H9 (cell line): ENCODE data around the gene CAB39L. TPM values are rescaled to one million over a fixed set of nuclear protein-coding genes. Genes with fewer than 3 reads are reported as not detected.

Source experiments
- DNase-seq: peaks from one replicate; pipeline ENCODE4 v3.0.0-alpha.2; 2017
- H2AFZ ChIP-seq: one replicate; pipeline ENCODE4 v1.6.1; 2013; ENCODE audit warnings: mild to moderate bottlenecking, low read length, control low read depth, moderate library complexity
- H2AK5ac ChIP-seq: 2 replicates; pipeline ENCODE4 v1.6.1; 2013; ENCODE audit warnings: low read length, control low read depth, mixed read lengths; ENCODE audit not compliant: insufficient read length
- H2BK120ac ChIP-seq: one replicate; pipeline ENCODE4 v1.6.1; 2013; ENCODE audit warnings: low read depth, mild to moderate bottlenecking, low read length, control low read depth, inconsistent platforms; ENCODE audit not compliant: poor library complexity, severe bottlenecking
- H2BK12ac ChIP-seq: 2 replicates; pipeline ENCODE4 v1.6.1; 2013; ENCODE audit warnings: low read length, control low read depth, mixed read lengths, low read depth; ENCODE audit not compliant: insufficient read length
- H2BK15ac ChIP-seq: 2 replicates; pipeline ENCODE4 v1.6.1; 2013; ENCODE audit warnings: low read depth, low read length, control low read depth
- H2BK20ac ChIP-seq: one replicate; pipeline ENCODE4 v1.6.1; 2013; ENCODE audit warnings: low read depth, mild to moderate bottlenecking, low read length, control low read depth, inconsistent platforms; ENCODE audit not compliant: poor library complexity, severe bottlenecking
- H2BK5ac ChIP-seq: 2 replicates; pipeline ENCODE4 v1.6.1; 2013; ENCODE audit warnings: low read length, control low read depth, mixed read lengths; ENCODE audit not compliant: insufficient read length
- H3K14ac ChIP-seq: 2 replicates; pipeline ENCODE4 v1.6.1; 2013; ENCODE audit warnings: low read length, control low read depth; ENCODE audit not compliant: insufficient read depth
- H3K18ac ChIP-seq: 2 replicates; pipeline ENCODE4 v1.6.1; 2013; ENCODE audit warnings: low read depth, mild to moderate bottlenecking, mixed read lengths, low read length, control low read depth; ENCODE audit not compliant: insufficient read length
- H3K23ac ChIP-seq: 2 replicates; pipeline ENCODE4 v1.6.1; 2013; ENCODE audit warnings: low read length, control low read depth, mixed read lengths, low read depth; ENCODE audit not compliant: insufficient read length
- H3K23me2 ChIP-seq: 2 replicates; pipeline ENCODE4 v1.6.1; 2013; ENCODE audit warnings: low read depth, mild to moderate bottlenecking, mixed read lengths, low read length, control low read depth; ENCODE audit not compliant: insufficient read length, poor library complexity, severe bottlenecking
- H3K27ac ChIP-seq: 2 replicates; pipeline ENCODE4 v1.5.1; 2013; ENCODE audit warnings: low read length, control low read depth, mixed read lengths, low read depth; ENCODE audit not compliant: insufficient read length
- H3K27me3 ChIP-seq: 2 replicates; pipeline ENCODE4 v1.6.1; 2013; ENCODE audit warnings: low read length, control low read depth, inconsistent platforms; ENCODE audit not compliant: insufficient read depth
- H3K4ac ChIP-seq: 2 replicates; pipeline ENCODE4 v1.6.1; 2013; ENCODE audit warnings: low read depth, mild to moderate bottlenecking, control low read depth, inconsistent platforms, low read length, moderate library complexity
- H3K4me1 ChIP-seq: 2 replicates; pipeline ENCODE4 v1.6.1; 2013; ENCODE audit warnings: low read length, control low read depth, inconsistent platforms; ENCODE audit not compliant: insufficient read depth
- H3K4me2 ChIP-seq: 2 replicates; pipeline ENCODE4 v1.6.1; 2013; ENCODE audit warnings: low read length, control low read depth, mixed read lengths; ENCODE audit not compliant: insufficient read length, insufficient read depth
- H3K56ac ChIP-seq: 2 replicates; pipeline ENCODE4 v1.6.1; 2013; ENCODE audit warnings: low read depth, mild to moderate bottlenecking, mixed read lengths, low read length, control low read depth; ENCODE audit not compliant: insufficient read length
- H3K79me1 ChIP-seq: 2 replicates; pipeline ENCODE4 v1.6.1; 2013; ENCODE audit warnings: low read depth, mild to moderate bottlenecking, moderate library complexity, low read length, control low read depth, inconsistent platforms; ENCODE audit not compliant: insufficient read depth, poor library complexity, severe bottlenecking
- H3K79me2 ChIP-seq: 2 replicates; pipeline ENCODE4 v1.6.1; 2013; ENCODE audit warnings: low read length, control low read depth, inconsistent platforms; ENCODE audit not compliant: insufficient read depth
- H3K9ac ChIP-seq: 2 replicates; pipeline ENCODE4 v1.6.1; 2013; ENCODE audit warnings: low read length, control low read depth, mixed read lengths; ENCODE audit not compliant: insufficient read length; ENCODE audit errors: extremely low read depth
- H3K9me3 ChIP-seq: one replicate; pipeline ENCODE4 v1.6.1; 2013; ENCODE audit warnings: low read depth, low read length, inconsistent platforms; ENCODE audit not compliant: control insufficient read depth
- H3T11ph ChIP-seq: one replicate; pipeline ENCODE4 v1.6.1; 2013; ENCODE audit warnings: mild to moderate bottlenecking, low read length, control low read depth, inconsistent platforms
- H4K20me1 ChIP-seq: one replicate; pipeline ENCODE4 v1.6.1; 2013; ENCODE audit not compliant: control insufficient read depth, insufficient read length, insufficient read depth
- H4K5ac ChIP-seq: 2 replicates; pipeline ENCODE4 v1.6.1; 2013; ENCODE audit warnings: low read depth, mild to moderate bottlenecking, mixed read lengths, low read length, control low read depth; ENCODE audit not compliant: insufficient read length
- H4K8ac ChIP-seq: replicated peaks from 2 replicates; pipeline ENCODE4 v1.6.1; 2013; ENCODE audit warnings: low read length, control low read depth, mixed read lengths, low read depth; ENCODE audit not compliant: insufficient read length
- H4K91ac ChIP-seq: 2 replicates; pipeline ENCODE4 v1.6.1; 2013; ENCODE audit warnings: low read depth, mild to moderate bottlenecking, moderate library complexity, mixed read lengths, low read length, control low read depth; ENCODE audit not compliant: insufficient read length
- H3K27ac Mint-ChIP-seq, 3 experiments: 2 replicates in 2 of 3; 3 replicates in 1 of 3; pipeline ENCODE4 v1.8.0; 2020 to 2021; ENCODE audit warnings: mixed read lengths in 3 of 3, mild to moderate bottlenecking in 1 of 3, moderate library complexity in 1 of 3
- H3K27me3 Mint-ChIP-seq: 2 replicates; pipeline ENCODE4 v1.8.0; 2021; ENCODE audit warnings: low read depth, mild to moderate bottlenecking, moderate library complexity, mixed read lengths
- H3K36me3 Mint-ChIP-seq, 3 experiments: 2 replicates in 2 of 3; 3 replicates in 1 of 3; pipeline ENCODE4 v1.8.0; 2020 to 2021; ENCODE audit warnings: low read depth in 3 of 3, mixed read lengths in 3 of 3; ENCODE audit not compliant: insufficient read depth in 1 of 3
- H3K4me1 Mint-ChIP-seq, 2 experiments: 2 replicates each; pipeline ENCODE4 v1.8.0; 2020; ENCODE audit warnings: mixed read lengths in 2 of 2
- H3K4me3 Mint-ChIP-seq, 2 experiments: 2 replicates in 1 of 2; 3 replicates in 1 of 2; pipeline ENCODE4 v1.8.0; 2020 to 2021; ENCODE audit warnings: mild to moderate bottlenecking in 2 of 2, mixed read lengths in 2 of 2, moderate library complexity in 1 of 2
- H3K9me3 Mint-ChIP-seq, 2 experiments: 2 replicates in 1 of 2; 3 replicates in 1 of 2; pipeline ENCODE4 v1.8.0; 2020; ENCODE audit warnings: mild to moderate bottlenecking in 2 of 2, mixed read lengths in 2 of 2, moderate library complexity in 1 of 2
- WGBS: extraction: QIAGEN DNeasy Blood & Tissue Kit; methylation state at CpG from one replicate; pipeline ENCODE4 v1.1.7; 2013; ENCODE audit warnings: missing lambda C conversion rate, low lambda C conversion rate, mixed read lengths; ENCODE audit not compliant: insufficient read length; ENCODE audit errors: extremely low coverage; 5-methylcytosine and 5-hydroxymethylcytosine counted together
- total RNA-seq: library from RNA; stranded (reverse); gene quantifications from 2 replicates; pipeline ENCODE4 v1.2.1, GENCODE V29; 2021
- TF ChIP-seq, protein P1 (sequence below): fragments of 200-600 bp; sonication (generic); conservative IDR thresholded peaks from 3 replicates; pipeline ENCODE4 v1.8.0; 2021; ENCODE audit warnings: antibody characterized with exemption, mild to moderate bottlenecking

The CAB39L gene
- total RNA-seq, 1 experiment from 2014 or later: 6.0 TPM

DNA sequence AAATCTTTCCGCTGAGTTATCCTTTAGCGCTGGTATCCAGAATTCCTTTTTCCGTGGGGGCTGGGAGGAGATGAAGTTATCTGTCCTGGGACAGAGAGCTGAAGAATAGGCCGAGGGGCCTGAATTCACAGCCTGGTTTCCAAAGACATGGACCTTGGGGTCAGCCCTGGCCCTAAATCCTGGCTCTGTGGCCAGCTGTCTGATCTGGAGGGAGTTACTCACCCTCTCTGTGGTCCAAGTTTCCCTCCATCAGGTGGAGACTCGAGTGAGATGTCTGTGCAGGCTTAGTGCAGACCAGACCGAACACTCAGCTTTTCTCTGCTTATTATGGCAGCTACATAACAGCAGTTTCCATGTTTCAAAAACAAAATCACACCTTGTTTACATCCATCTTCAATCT lies 136.5 kb downstream of the CAB39L start:
- Histone ChIP-seq H3T11ph (no peak overlapping the region), H3K18ac (no peak overlapping the region), H3K23ac (no peak overlapping the region), H3K27me3 (no peaks in the 10 kb centered on the region), H4K20me1 (no peaks in the 10 kb centered on the region), H4K5ac (no peak overlapping the region), H3K4me2 (no peak overlapping the region), H3K4ac (no peak overlapping the region), H2BK12ac (no peak overlapping the region), H4K8ac (no peak overlapping the region), H3K9ac (no peak overlapping the region), H3K79me2 (no peaks in the 10 kb centered on the region), H2BK20ac (no peak overlapping the region), H3K23me2 (no peaks in the 10 kb centered on the region), H3K27ac (no peak overlapping the region), H3K79me1 (no peaks in the 10 kb centered on the region), H2BK5ac (no peak overlapping the region), H3K9me3 (no peaks in the 10 kb centered on the region), H2BK120ac (no peak overlapping the region), H4K91ac (no peak overlapping the region), H3K14ac (no peak overlapping the region), H2AK5ac (no peak overlapping the region), H3K4me1 (no peaks in the 10 kb centered on the region), H2BK15ac (no peak overlapping the region), H2AFZ (no peak overlapping the region), H3K56ac (no peak overlapping the region)
- Mint-ChIP-seq H3K4me3 (no peak overlapping the region), H3K36me3 (no peaks in the 10 kb centered on the region), H3K27ac (no peak overlapping the region), H3K9me3 (no peaks in the 10 kb centered on the region), H3K4me1 (peaks cover 2 to 20% of the 10 kb centered on the region in 2 experiments; a peak in 2 of 4 replicates), H3K27me3 (no peaks in the 10 kb centered on the region)
- no peak for DNase-seq
- TF ChIP-seq, protein P1, sequence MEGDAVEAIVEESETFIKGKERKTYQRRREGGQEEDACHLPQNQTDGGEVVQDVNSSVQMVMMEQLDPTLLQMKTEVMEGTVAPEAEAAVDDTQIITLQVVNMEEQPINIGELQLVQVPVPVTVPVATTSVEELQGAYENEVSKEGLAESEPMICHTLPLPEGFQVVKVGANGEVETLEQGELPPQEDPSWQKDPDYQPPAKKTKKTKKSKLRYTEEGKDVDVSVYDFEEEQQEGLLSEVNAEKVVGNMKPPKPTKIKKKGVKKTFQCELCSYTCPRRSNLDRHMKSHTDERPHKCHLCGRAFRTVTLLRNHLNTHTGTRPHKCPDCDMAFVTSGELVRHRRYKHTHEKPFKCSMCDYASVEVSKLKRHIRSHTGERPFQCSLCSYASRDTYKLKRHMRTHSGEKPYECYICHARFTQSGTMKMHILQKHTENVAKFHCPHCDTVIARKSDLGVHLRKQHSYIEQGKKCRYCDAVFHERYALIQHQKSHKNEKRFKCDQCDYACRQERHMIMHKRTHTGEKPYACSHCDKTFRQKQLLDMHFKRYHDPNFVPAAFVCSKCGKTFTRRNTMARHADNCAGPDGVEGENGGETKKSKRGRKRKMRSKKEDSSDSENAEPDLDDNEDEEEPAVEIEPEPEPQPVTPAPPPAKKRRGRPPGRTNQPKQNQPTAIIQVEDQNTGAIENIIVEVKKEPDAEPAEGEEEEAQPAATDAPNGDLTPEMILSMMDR: no peak
- no CpG with 5 or more reads among the region's 6 CpGs for WGBS
